Fibroblast of upper back skin (primary cell): ENCODE data around the gene JMJD4.
"Not testable (repeated sequence)": the region's sequence is repeated elsewhere in the genome, so short reads cannot be mapped to it uniquely, and the experiment has no call there.

Experiments used
- DNase-seq: peaks from one replicate; pipeline ENCODE4 v3.0.0-alpha.2; 2013

The JMJD4 gene

GRCh38 chr1:227731241-227731677 is 3.8 kb downstream of the JMJD4 start:
- no peak for DNase-seq

- no peak for DNase-seq
Observed at GRCh38 chr1:227730630-227731151, 4.4 kb downstream of the JMJD4 start.

GRCh38 chr1:227729881-227730629 is 5.0 kb downstream of the JMJD4 start:
- DNase-seq = peak; percentile 66

GRCh38 chr1:227729144-227729880 is 5.8 kb downstream of the JMJD4 start:
- no peak for DNase-seq

GRCh38 chr1:227728892-227729143 is 6.3 kb downstream of the JMJD4 start:
- DNase-seq = no peak

- DNase-seq = peak; percentile 42
Observed at GRCh38 chr1:227728059-227728891, 6.8 kb downstream of the JMJD4 start.

- DNase-seq = no peak
Observed at GRCh38 chr1:227726924-227727599, 8.0 kb downstream of the JMJD4 start.

- DNase-seq = no peak
Observed at GRCh38 chr1:227726318-227726717, 8.8 kb downstream of the JMJD4 start.

GRCh38 chr1:227725046-227725445 is 10.1 kb downstream of the JMJD4 start:
- no peak for DNase-seq

GRCh38 chr1:227723474-227723873 is 11.6 kb downstream of the JMJD4 start:
- no peak for DNase-seq

- no peak for DNase-seq
Observed at GRCh38 chr1:227718932-227719331, 16.2 kb downstream of the JMJD4 start.

- DNase-seq = no peak
Observed at GRCh38 chr1:227712648-227713047, 22.5 kb downstream of the JMJD4 start.

GRCh38 chr1:227710474-227710873 is 24.6 kb downstream of the JMJD4 start:
- not testable (repeated sequence) for DNase-seq

GRCh38 chr1:227709451-227709850 is 25.7 kb downstream of the JMJD4 start:
- no peak for DNase-seq

- no peak for DNase-seq
Observed at GRCh38 chr1:227707846-227708245, 27.3 kb downstream of the JMJD4 start.

- not testable (repeated sequence) for DNase-seq
Observed at GRCh38 chr1:227701631-227702030, 33.5 kb downstream of the JMJD4 start.

- no peak for DNase-seq
Observed at GRCh38 chr1:227697321-227697864, 37.7 kb downstream of the JMJD4 start.

- DNase-seq = no peak
Observed at GRCh38 chr1:227685807-227686206, 49.3 kb downstream of the JMJD4 start.
